ENCODE data around the gene NDUFS6. TPM values are rescaled to one million over a fixed set of nuclear protein-coding genes. Genes with fewer than 3 reads are reported as not detected.
"Not testable (repeated sequence)": the region's sequence is repeated elsewhere in the genome, so short reads cannot be mapped to it uniquely, and the experiment has no call there.

Gene NDUFS6
- total RNA-seq, 1 donor from 2014 or later = 181 TPM

DNA sequence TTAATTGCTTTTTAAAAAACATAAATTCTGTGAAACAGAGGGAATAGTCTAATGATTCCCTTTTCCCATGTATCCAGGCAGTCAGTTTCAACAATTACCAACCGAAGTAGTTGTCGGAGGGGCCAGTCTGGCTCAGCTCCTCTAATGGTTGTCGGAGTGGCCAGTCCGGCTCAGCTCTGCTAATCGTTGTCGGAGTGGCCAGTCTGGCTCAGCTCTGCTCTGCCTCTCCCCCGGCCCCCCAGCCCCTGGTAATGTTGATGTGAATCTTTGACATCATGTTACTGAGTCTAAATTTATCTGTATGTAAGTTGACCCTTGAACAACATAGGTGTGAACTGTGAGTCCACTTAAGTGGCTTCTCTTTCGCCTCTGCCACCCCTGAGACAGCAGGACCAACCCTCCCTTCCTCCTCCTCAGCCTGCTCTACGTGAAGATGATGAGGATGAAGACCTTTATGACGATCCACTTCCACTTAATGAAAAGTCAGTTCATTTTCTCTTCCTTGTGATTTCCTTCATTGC, 9.4 kb downstream of the NDUFS6 start:
- TF ChIP-seq, protein P1, sequence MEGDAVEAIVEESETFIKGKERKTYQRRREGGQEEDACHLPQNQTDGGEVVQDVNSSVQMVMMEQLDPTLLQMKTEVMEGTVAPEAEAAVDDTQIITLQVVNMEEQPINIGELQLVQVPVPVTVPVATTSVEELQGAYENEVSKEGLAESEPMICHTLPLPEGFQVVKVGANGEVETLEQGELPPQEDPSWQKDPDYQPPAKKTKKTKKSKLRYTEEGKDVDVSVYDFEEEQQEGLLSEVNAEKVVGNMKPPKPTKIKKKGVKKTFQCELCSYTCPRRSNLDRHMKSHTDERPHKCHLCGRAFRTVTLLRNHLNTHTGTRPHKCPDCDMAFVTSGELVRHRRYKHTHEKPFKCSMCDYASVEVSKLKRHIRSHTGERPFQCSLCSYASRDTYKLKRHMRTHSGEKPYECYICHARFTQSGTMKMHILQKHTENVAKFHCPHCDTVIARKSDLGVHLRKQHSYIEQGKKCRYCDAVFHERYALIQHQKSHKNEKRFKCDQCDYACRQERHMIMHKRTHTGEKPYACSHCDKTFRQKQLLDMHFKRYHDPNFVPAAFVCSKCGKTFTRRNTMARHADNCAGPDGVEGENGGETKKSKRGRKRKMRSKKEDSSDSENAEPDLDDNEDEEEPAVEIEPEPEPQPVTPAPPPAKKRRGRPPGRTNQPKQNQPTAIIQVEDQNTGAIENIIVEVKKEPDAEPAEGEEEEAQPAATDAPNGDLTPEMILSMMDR (conservative IDR thresholded peaks at IDR 0.05; ENCODE audit: low read depth, low read length) = no peak
- H3K4me3 ChIP-seq (ENCODE audit: low read depth, low read length) = no peak overlapping the region
- DNase-seq (ENCODE audit: low read depth) = no peak

GRCh38 chr5:1814183-1815020, 13.2 kb downstream of the NDUFS6 start:
- no peak overlapping the region for H3K4me3 ChIP-seq (ENCODE audit: low read depth, low read length)
- DNase-seq (ENCODE audit: low read depth) = no peak
- TF ChIP-seq, protein P1 (conservative IDR thresholded peaks at IDR 0.05; ENCODE audit: low read depth, low read length) = no peak

DNA sequence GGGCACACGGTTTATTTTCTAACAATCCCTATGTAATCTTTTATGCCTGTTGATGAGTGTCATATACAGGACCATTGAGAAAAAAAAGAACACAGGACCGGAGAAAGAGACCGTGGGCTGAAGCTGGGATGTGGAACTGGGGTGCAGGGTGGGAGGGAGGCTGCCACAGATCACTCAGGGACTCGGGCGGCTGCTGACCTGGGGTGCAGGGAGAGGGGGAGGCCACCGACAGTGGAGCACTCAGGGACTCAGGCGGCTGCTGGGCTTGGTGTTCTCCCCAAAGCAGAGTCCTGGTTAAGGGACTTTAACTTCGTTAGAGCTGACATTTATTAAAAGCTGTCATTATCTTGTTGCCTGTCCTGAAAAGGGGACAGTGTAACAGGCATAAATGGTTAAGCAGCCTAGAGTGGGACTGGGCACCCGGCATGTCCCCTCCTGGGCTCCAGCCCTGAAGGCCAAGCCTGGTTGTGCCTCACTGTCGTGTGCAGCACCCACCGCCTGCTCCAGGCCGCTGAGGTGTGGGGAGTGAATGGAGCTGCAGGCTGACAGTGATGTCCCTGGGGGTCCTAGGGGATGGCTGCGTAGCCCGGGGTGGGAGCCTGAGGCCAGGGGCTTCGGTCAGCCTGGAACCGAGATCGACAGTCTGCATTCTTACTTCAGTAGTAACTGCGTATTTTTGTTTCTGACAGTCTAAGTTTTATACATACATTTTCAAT, 14.0 kb downstream of the NDUFS6 start:
- no peak for DNase-seq (ENCODE audit: low read depth)
- TF ChIP-seq, protein P1 (conservative IDR thresholded peaks at IDR 0.05; ENCODE audit: low read depth, low read length) = no peak
- H3K4me3 ChIP-seq (ENCODE audit: low read depth, low read length) = no peak overlapping the region

DNA sequence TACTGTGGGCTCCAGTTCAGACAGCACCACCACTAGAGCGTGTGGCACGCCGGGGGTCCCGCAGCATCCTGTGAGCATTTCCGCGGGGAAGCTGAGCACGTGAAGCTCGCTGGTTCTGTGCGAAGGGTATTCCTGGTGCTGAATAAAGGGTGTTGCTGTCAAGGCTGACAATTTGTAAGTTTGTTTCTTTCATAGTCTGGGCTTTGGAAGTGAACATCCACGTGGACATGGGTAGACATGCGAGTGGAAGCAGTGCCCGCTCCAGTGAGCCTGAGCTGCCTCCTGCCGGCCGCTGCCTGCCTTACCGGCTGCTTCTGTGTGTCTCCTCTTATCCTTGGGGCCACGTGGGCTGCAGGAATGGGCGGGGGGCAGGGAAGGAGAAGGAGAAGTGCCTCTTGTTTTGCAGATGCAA, 14.7 kb downstream of the NDUFS6 start:
- no peak for DNase-seq (ENCODE audit: low read depth)
- TF ChIP-seq, protein P1 (conservative IDR thresholded peaks at IDR 0.05; ENCODE audit: low read depth, low read length) = no peak
- H3K4me3 ChIP-seq (ENCODE audit: low read depth, low read length) = no peak overlapping the region

DNA sequence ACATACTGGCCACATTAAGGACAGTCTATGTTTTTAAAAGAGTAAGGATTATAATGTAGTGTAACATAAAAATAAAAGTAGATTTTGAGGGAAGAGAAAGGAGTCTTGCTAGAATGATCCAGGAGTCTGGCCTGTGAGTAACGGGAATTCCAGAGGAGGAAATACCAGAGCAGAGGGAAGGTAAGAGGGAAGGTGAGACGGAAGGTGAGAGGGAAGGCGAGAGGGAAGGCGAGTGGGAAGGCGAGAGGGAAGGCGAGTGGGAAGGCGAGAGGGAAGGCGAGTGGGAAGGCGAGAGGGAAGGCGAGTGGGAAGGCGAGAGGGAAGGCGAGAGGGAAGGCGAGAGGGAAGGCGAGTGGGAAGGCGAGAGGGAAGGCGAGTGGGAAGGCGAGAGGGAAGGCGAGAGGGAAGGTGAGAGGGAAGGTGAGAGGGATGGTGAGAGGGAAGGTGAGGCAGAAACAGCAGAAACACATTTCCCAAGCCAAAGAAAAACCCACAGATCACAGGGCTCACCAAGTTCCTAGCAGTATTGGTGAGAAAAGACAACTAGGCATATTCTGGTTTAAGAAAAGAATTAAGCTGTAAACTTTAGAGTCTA, 15.4 kb downstream of the NDUFS6 start:
- not testable (repeated sequence) for H3K4me3 ChIP-seq (ENCODE audit: low read depth, low read length); DNase-seq (ENCODE audit: low read depth)

DNA sequence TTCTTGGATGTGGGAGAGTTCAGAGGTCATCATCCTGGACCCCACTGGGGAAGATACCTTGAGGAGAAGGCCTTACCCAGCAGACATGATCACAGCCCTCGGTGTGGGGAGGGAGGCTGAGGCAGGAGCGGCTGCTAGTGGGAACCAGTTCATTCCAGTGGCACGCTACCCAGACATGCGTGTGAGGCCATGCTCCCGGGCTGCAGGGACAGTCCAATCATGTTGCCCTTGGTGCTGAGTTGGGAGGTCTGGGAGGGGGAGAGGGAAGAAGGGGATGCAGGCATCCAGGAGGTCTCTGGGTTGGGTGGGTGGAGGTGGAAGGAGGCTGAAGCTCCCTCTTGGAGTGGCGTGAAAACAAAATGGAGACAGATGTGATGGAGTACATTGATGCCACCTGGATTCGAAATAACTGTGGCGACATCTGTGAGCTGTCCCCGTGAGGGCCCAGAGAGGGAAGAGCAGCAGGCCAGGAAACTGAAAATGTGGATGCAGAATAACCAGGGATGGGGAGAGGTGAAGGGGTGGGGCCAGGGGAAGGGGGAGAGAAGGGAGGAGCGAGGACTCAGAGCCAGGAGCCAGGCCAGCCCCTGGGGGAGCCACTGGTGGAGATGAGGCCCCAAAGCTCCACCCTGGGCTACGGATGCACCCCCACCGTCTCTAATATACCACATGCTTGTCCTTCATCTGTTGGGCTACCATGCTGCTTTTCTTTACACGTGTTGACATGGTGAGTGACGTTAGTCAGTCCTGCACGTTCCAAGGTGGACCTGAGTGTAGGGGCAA, 16.2 kb downstream of the NDUFS6 start:
- no peak for DNase-seq (ENCODE audit: low read depth)
- no peak overlapping the region for H3K4me3 ChIP-seq (ENCODE audit: low read depth, low read length)
- TF ChIP-seq, protein P1 (conservative IDR thresholded peaks at IDR 0.05; ENCODE audit: low read depth, low read length) = no peak

All from epithelial cell of proximal tubule (primary cell).